Peyer's patch (tissue), 4 donors: Measurements from ENCODE around the gene ARRB1. TPM values are rescaled to one million over a fixed set of nuclear protein-coding genes. Genes with fewer than 3 reads are reported as not detected.

Source experiments
- DNase-seq, 3 donors: peaks; one replicate each; pipeline ENCODE4 v3.0.0-alpha.2; 2017 to 2019
- H3K27ac ChIP-seq, 4 donors: fragments of 200-600 bp; sonication (generic); one replicate each; pipeline ENCODE4 v1.5.1; 2016 to 2019
- H3K27me3 ChIP-seq, 2 donors: fragments of 200-600 bp; sonication (generic); one replicate each; pipeline ENCODE4 v1.5.1; 2019
- H3K36me3 ChIP-seq, 3 donors: fragments of 200-600 bp; sonication (generic); one replicate each; pipeline ENCODE4 v1.5.1; 2016 to 2019
- H3K4me1 ChIP-seq, 4 donors: fragments of 200-600 bp; sonication (generic); one replicate each; pipeline ENCODE4 v1.5.1; 2016 to 2019
- H3K4me3 ChIP-seq, 4 donors: fragments of 200-600 bp; sonication (generic); 1 replicate in 3 of 4; 2 replicates in 1 of 4; pipeline ENCODE4 v1.5.1; 2016 to 2019; ENCODE audit warnings: mild to moderate bottlenecking in 1 of 4
- H3K9me3 ChIP-seq, 4 donors: fragments of 200-600 bp; sonication (generic); one replicate each; pipeline ENCODE4 v1.5.1; 2016 to 2019; ENCODE audit warnings: mild to moderate bottlenecking in 1 of 4
- POLR2A ChIP-seq, 2 donors: fragments of 450-650 bp; IDR thresholded peaks; one replicate each; pipeline ENCODE4 v1.5.1; 2017; ENCODE audit warnings: antibody characterized with exemption in 2 of 2, mild to moderate bottlenecking in 2 of 2, moderate library complexity in 2 of 2
- small RNA-seq, 2 donors: library from RNA; depleted of rRNA; stranded (forward); fragments of <200 nt; gene quantifications; one replicate each; pipeline ENCODE3, GENCODE V24; 2016
- total RNA-seq, 4 donors: library from RNA; depleted of rRNA; stranded (reverse); fragments of >200 nt; gene quantifications; one replicate each; pipeline ENCODE4 v1.1.0, GENCODE V29; 2016
- TF ChIP-seq, protein P1 (sequence below), 6 experiments: fragments of 450-650 bp in 4 of 6; fragments of 200-600 bp in 2 of 6; sonication (generic) in 1 of 6; IDR thresholded peaks; one replicate each; pipeline ENCODE4 v1.5.1; 2017 to 2019; ENCODE audit warnings: antibody characterized with exemption in 6 of 6, mild to moderate bottlenecking in 3 of 6, moderate library complexity in 1 of 6

The ARRB1 gene
- total RNA-seq, 4 donors from 2014 or later, result 45.4 to 136 (median 90.6) TPM

DNA sequence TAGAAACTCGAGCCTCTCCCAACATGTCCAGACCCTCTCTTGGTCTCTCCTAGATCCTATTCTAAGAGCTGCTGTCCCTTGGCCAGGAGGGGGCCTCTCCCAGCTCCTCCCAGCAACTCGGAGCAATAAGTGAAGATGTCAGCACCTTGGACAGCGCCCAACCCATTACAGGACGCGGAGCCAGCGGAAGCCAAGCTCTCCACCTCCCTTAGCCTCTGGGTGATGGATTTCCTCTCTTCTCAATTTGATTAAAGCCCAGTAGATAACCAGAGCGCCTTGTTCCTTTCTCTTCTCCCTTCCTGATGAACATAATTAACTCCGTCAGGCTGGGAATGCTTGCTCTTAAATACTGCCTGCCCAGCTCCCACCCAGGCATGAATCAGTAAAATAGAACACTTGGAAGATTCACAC lies 137.0 kb downstream of the ARRB1 start:
- peak; percentile 30 to 81 (median 69) for DNase-seq
- Histone ChIP-seq H3K4me3 (no peak overlapping the region), H3K4me1 (no peaks in the 10 kb centered on the region), H3K27ac (no peak overlapping the region), H3K9me3 (no peaks in the 10 kb centered on the region), H3K27me3 (no peaks in the 10 kb centered on the region), H3K36me3 (no peaks in the 10 kb centered on the region)
- TF ChIP-seq, protein P1, sequence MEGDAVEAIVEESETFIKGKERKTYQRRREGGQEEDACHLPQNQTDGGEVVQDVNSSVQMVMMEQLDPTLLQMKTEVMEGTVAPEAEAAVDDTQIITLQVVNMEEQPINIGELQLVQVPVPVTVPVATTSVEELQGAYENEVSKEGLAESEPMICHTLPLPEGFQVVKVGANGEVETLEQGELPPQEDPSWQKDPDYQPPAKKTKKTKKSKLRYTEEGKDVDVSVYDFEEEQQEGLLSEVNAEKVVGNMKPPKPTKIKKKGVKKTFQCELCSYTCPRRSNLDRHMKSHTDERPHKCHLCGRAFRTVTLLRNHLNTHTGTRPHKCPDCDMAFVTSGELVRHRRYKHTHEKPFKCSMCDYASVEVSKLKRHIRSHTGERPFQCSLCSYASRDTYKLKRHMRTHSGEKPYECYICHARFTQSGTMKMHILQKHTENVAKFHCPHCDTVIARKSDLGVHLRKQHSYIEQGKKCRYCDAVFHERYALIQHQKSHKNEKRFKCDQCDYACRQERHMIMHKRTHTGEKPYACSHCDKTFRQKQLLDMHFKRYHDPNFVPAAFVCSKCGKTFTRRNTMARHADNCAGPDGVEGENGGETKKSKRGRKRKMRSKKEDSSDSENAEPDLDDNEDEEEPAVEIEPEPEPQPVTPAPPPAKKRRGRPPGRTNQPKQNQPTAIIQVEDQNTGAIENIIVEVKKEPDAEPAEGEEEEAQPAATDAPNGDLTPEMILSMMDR (IDR thresholded peaks at IDR 0.05), result peak in 2 of 6 experiments; percentile 17 to 23
- TF ChIP-seq POLR2A (IDR thresholded peaks at IDR 0.05), result no peak

Small RNA genes lying within 50 kb of the gene (small RNA-seq; reads per million reads assigned to genes)
- gene MIR326 (0.70 to 3.1 reads per million in 2 donors), gene SNORD15A (0 reads per million in 2 donors)

Other genes with a start within 250 kb of the ARRB1 start
- 100 to 1,000 TPM in 3 of 4 donors, 10 to 100 TPM in 1; 44.6 to 297 (median 208) TPM for gene SLCO2B1, start 200.6 kb downstream of the ARRB1 start, total RNA-seq
- under 1 TPM in 1 of 4 donors, not detected in 3; 0.35 TPM for gene TPBGL, start 110.9 kb downstream of the ARRB1 start, total RNA-seq
- gene RPS3, start 47.9 kb upstream of the ARRB1 start, total RNA-seq, result 1,000 to 10,000 TPM in 1 of 4 donors, 100 to 1,000 TPM in 3; 505 to 1,121 (median 614) TPM
- gene KLHL35, start 81.5 kb upstream of the ARRB1 start, total RNA-seq, result 1 to 10 TPM in 1 of 4 donors, not detected in 3; 1.6 TPM
- gene GDPD5, start 174.3 kb upstream of the ARRB1 start, total RNA-seq, result 10 to 100 TPM in 3 of 4 donors, 1 to 10 TPM in 1; 2.5 to 48.9 (median 22.2) TPM
- gene SERPINH1, start 210.6 kb upstream of the ARRB1 start, total RNA-seq, result 10 to 100 TPM; 35.4 to 50.9 (median 43.4) TPM